Gastrocnemius medialis (tissue), 4 donors: ENCODE measurements around the gene SPTAN1.

Experiments used
- CTCF ChIP-seq, 5 experiments: fragments of 450-650 bp in 3 of 5; fragments of 200-600 bp in 2 of 5; sonication (generic) in 2 of 5; IDR thresholded peaks in 4 of 5; conservative IDR thresholded peaks in 1 of 5; 1 replicate in 4 of 5; 2 replicates in 1 of 5; pipeline ENCODE4 v1.5.1; 2016 to 2019; ENCODE audit warnings: antibody characterized with exemption in 5 of 5, mild to moderate bottlenecking in 3 of 5, moderate library complexity in 3 of 5
- POLR2A ChIP-seq, 2 donors: fragments of 450-650 bp; IDR thresholded peaks; one replicate each; pipeline ENCODE4 v1.6.1; 2017; ENCODE audit warnings: antibody characterized with exemption in 2 of 2, mild to moderate bottlenecking in 2 of 2, moderate library complexity in 2 of 2

GRCh38 chr9:128614728-128615127 lies 62.3 kb downstream of the SPTAN1 start:
- TF ChIP-seq CTCF (IDR thresholded peaks at IDR 0.05 in 4 of 5, conservative IDR thresholded peaks at IDR 0.05 in 1 of 5) (no peak), POLR2A (IDR thresholded peaks at IDR 0.05) (no peak)
